GM19397 (cell line): ENCODE measurements around the gene SNTG2.

Experiments used
- ATAC-seq: cut with Tn5 transposase; IDR thresholded peaks from one replicate; pipeline ENCODE4 v1.9.1; 2021; ENCODE audit warnings: mild to moderate bottlenecking, moderate library complexity; ENCODE audit not compliant: unreplicated experiment

The SNTG2 gene

DNA sequence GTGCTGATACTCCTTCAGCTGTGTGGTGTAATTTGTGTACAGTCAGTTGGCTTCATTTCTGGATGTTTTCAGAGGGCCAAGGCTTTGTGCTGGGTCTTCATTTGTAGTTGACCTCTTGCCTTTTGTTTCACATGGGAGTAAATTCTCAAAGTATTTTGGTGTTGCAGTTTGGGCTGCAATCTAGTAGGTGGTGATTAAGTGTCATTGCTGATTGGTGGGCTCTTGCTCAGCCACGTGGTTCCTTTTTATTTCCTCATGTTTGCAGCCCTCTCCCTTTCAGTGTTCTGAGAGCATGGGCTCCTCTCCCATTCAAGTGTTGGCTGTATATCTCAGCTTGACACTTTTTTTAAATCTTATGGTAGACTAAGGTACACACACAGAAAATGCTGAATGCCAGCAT, 96.8 kb downstream of the SNTG2 start:
- no peak for ATAC-seq

DNA sequence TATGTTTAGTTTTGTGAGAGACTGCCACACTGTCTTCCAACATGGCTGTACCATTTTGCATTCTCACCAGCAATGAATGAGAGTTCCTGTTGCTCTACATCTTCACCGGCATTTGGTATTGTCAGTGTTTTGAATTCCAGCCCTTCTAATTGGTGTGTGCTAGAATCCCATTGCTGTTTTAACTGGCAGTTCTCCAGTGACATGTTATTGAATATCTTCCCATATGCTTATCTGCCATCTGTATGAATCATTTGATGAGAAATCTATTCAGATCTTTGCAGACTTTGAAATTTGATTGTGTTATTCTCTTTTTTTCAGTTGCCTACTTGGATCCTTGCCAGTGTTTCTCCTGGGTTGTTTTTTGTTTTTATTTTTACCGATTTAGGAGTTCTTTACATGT, 99.0 kb downstream of the SNTG2 start:
- ATAC-seq: no peak

DNA sequence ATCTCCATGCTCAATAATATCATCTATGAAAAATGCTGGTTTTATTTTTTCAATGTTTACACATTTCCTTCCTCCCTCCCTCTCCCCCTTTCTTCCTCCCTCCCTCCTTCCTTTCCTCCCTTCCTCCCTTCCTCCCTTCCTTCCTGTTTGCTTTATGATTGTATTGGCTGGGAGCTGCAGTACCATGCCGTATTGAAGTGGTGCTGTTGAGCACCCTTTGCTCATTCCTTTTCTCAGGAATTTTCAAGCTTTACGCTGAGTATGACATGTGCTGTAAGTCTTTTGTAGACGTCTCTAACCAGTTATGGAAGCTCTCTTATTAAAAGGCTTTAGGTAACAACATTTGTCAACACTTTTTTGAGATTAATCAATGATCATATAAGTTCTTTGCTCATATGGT, 100.4 kb downstream of the SNTG2 start:
- ATAC-seq: no peak

DNA sequence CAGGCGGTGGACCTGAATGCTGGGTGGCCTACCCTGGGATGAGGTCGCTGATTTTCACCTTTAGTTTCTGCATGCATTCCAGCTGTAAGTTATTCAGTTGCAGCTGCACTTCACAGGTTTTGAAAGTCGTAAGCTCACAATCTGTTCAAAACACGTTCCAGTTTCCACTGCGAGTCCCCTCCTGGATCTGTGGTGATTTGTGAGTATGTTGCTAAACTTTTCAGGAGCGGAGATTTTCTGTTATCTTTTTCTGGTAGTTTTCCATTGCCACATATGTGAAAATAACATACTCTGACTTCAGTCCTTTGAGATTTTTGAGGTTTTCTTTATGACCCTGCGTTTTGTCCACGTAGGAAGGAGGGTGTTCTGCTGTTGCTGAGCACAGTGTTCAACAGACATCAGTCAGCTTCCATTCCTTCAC, 102.1 kb downstream of the SNTG2 start:
- ATAC-seq: no peak

DNA sequence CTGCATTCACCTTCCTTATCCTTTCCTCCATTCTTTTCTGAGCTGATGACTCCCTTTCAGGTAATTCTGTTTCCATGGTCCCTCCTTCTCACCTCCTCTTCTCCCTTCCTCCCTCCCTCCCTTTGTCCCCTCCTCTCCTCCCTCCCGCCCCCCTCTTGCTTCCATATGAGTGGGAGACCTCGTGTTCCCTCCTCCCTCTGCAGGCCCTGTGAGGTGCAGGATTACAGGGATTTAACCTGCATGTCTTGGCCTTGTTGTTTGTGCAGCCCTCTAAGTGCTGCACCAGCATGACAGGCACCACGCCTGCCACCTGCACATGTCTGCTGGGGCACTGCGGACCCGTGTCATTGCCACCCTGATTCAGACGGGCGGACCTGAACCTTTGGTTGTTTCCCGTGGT, 103.1 kb downstream of the SNTG2 start:
- no peak for ATAC-seq

- ATAC-seq: no peak
These were observed 103.8 kb downstream of the SNTG2 start for GRCh38 chr2:1054399-1054798.

DNA sequence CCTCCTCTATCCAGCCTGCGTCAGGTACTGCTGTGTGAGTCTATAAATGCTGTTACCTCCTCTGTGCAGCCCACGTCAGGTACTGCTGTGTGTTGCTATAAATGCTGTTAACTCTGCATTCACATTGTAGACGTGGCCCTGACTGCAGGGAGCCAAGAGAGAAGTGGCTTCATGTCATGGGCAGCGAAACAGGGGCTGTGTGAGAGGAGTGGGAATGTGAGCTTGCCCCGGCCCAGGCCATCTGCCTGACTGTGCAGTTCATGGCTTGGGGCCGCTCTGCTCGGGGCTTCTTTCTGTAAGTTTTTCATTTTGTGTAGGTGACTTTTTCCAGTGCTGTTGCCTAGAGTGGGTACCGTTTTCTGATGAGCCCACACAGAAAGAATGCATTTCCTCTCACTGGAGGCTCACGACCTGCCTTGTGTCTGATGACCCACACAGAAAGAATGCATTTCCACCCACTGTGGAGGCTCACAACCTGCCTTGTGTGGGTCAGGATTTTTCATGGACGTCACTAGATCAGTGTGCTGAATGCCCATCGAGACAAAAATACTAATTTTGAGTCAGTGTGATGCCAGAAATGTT, 104.5 kb downstream of the SNTG2 start:
- ATAC-seq: no peak

DNA sequence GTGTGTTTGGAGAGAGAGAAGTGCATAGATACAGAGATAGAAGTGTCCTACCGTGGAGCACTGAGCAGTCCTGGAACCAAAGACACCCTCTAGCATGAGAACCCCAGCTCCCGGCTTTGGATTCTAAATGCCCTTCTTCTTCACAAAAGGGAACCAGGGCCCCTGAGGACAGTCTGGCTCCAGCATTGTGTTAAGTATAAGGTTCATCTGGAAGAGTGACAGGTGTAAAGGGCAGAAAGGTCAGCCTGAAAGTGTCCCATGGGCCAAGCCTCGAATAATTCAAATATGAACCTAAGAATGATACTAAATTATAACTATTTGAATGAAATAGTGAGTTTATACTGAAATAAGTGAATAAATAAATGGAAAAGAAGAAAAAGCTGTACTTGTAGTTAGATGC, 109.7 kb downstream of the SNTG2 start:
- ATAC-seq: no peak

DNA sequence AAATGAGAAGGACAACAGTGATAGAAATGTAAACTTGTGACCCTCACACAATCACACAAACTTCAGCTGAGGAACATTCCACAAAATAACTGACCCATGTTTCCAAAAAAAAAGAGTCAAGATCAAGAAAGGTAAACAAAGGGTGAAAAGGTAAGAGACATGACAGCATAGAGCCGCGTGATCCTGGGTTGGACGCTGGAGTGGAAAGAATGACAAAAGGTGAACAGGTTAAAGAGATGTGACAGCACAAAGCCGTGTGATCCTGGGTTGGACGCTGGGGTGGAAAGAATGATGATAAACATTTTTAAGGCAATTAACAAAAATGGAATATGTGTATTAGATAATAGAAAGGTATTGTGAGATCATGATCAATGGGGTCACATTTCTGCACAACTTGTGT, 110.3 kb downstream of the SNTG2 start:
- no peak for ATAC-seq

- ATAC-seq: no peak
These were observed 117.6 kb downstream of the SNTG2 start for GRCh38 chr2:1068241-1068640.

DNA sequence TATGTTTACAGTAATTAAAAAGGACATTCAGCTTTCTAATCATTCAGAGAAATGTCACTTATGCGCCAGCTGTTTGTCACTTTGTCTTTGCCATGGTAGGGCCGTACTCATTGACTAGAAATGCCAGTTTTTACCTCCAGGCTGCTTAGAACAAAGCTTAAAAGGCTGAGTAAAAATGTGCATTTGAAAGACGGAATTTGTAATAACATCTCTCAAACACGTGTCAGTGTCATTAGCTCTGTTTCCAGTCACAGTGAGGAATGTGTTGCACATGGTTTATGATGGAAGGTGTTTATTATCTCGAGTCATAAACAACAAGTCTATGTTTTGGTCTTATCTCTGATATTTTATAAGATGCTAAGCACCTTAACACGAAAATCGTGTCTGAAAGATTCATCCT, 118.2 kb downstream of the SNTG2 start:
- ATAC-seq: no peak

DNA sequence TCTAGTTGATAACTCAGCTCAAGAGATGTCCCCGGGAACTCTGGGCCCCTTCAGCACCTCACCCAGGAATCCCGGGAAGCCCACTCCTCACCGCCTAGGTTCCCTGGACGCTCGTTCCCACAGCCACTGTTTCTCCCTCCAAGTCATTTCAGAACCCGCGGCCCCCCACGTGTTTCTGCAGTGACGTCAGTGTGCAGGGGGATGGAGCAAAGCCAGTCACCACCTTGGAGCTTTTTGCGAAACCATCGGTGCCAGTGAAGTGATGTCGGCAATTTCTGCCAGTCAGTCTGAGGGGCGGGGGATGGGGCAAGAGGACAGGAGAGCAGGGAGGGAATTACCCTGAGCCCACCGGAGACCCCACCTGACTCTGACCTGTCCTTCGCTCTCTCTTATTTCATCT, 119.2 kb downstream of the SNTG2 start:
- no peak for ATAC-seq

DNA sequence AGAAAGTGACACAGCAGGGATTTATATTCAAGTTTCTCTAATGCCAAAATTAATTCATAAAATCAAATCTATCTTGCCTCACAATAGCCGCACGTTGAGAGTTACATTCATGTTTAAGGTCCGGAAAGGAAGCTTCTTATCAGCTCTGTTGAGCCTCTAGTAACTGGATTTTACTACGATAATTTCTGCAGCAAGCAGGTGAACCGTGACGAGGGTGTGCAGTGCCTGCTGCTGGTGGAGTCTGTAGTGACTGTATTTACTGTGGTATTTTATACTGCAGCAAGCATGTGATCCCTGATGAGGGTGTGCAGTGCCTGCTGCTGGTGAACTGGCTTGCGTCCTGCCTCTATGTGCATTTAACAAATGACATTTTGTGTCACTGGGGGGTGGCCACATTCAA, 120.0 kb downstream of the SNTG2 start:
- no peak for ATAC-seq

- no peak for ATAC-seq
These were observed 121.0 kb downstream of the SNTG2 start for GRCh38 chr2:1071650-1072049.

DNA sequence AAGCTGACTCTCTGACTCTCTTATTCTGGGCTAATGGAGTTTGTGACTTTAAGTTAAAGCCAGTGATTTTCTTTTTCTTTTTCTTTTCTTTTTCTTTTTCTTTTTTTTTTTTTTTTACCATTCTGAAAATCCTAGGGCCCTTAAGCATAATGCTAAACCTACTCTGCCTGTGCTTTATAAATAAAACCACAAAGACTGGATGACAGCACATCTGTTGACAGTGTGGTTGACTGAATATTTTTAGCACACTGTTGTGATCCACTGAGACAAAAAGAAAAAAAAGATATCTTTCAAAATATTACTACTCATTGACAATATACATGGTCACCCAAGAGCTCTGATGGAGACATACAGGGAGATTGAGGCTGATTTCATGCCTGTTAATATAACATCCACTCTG, 121.6 kb downstream of the SNTG2 start:
- no peak for ATAC-seq

DNA sequence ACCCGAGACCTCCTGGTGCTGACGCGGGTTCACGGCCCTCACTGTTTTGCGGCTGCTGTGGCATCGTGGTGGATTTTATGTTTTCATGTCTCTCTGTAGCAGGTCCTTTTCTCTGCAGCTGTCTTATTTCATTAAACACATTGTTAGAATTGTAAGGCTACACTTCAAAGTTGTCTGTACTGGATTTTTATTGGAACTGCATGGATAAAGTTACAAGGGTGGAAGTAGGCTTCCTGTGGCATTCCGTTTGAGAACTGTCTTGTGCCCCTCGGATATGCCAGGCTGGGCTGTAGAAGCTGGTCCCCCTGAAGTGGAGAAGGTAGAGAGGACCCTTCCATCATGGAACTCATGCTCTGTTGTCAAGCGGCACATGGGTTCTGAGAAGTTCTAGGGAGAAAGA, 127.3 kb downstream of the SNTG2 start:
- ATAC-seq: no peak

DNA sequence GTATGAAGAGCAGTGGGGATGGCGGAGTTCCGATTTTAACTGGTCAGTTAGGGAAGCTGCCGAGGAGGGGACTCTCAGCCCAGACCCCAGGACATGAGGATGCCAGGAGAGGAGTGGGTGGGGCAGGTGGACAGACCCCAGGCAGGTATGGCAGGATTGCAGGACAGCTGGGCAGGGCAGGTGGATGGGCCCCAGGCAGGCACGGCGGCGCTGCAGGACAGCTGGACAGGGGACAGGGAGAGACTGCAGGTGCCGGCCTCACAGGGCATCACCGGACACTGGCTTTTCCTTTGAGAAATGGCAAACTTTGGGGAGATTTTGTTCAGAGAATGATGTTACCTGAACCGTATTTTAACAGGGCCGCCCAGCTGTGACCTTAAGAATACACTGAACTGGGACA, 127.7 kb downstream of the SNTG2 start:
- ATAC-seq: no peak

DNA sequence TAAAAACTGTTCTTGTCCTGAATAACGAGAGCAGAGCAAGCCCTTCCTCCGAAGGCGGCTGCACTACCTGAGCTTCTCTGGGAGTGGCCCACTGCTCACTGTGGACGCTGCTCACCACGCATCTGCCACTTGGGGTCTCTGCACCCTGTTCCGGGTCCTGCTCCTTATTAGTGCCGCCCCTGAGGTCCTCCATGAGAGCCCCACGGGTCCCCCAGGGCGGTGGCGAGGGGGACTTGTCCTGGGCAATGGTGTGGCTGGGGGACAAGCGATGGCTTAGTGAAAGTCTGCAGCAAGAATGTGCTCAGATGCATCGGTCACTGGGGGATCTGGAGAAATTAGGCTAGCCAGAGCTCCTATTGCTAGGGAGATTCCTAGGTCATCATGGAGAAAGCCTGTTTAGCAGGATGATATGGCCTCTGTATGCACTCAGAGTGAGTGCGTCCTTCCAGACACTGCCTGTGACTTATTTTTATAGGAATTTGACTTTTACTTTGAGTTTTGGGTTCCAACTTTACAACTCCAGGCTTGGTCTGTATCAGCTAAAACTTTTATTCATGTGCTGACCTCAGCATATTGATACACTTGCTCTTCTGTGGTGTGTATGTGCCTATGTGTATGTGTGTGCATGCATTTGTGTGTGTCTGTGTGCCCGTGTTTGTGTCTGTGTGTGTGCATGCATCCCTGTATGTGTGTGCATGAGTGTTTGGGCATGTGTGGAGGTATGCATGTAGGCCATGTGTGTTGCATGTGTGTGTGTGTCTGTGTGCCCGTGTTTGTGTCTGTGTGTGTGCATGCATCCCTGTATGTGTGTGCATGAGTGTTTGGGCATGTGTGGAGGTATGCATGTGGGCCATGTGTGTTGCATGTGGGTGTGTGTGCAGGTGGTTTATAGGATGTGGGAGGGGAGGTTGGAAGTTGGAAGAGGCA, 129.5 kb downstream of the SNTG2 start:
- ATAC-seq: no peak

- ATAC-seq: no peak
These were observed 131.0 kb downstream of the SNTG2 start for GRCh38 chr2:1081451-1082225.

GRCh38 chr2:1082456-1083205, 132.0 kb downstream of the SNTG2 start:
- no peak for ATAC-seq

DNA sequence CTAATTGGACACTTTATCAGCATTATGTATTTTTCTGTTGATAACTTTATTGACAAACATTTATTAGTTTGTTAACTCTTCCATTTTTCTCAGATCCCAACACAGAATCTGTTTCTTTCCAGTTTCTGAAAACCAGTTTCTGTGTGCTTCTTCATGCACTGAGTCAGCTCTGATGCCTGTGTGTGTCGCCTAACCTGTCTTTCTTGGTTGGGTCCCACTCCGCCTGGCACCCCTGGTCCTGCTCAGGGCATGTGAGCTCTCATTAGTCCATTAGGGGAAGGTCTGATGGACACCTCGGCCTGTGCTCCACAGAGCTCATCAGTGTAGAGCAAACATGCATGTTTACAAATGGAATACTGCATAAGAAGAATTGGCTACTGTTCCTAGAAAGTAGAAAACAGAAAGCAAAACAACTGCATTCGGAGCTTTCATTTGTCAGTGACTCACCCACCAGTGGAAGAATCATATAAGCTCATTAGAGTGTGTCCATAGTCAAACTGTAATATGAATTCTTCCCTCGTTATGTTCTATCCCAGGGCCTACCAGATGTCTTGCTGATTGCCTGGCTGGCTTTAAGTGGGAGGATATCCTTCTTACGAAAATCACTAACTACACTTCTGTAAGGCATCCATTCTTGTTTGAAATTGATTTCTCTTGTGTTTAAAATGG, 137.7 kb downstream of the SNTG2 start:
- no peak for ATAC-seq
